Activated T-cell treated with anti-CD3 and anti-CD28 coated beads for 1 hour (primary cell): ENCODE data around the gene NNT.
"Not testable (repeated sequence)": the region's sequence is repeated elsewhere in the genome, so short reads cannot be mapped to it uniquely, and the experiment has no call there.

ENCODE experiments used
- DNase-seq: peaks from one replicate; pipeline ENCODE4 v3.0.0-alpha.2; 2020; ENCODE audit warnings: low read depth

Gene NNT

GRCh38 chr5:43719783-43720182 is 116.8 kb downstream of the NNT start:
- not testable (repeated sequence) for DNase-seq

GRCh38 chr5:43728581-43728980 is 125.6 kb downstream of the NNT start:
- no peak for DNase-seq

GRCh38 chr5:43729846-43730478 is 127.0 kb downstream of the NNT start:
- no peak for DNase-seq

- DNase-seq: no peak
Observed at GRCh38 chr5:43730832-43731342, 127.9 kb downstream of the NNT start.

GRCh38 chr5:43731573-43731972 is 128.6 kb downstream of the NNT start:
- DNase-seq: no peak

GRCh38 chr5:43745923-43746548 is 143.1 kb downstream of the NNT start:
- not testable (repeated sequence) for DNase-seq

GRCh38 chr5:43750809-43751208 is 147.8 kb downstream of the NNT start:
- no peak for DNase-seq

- no peak for DNase-seq
Observed at GRCh38 chr5:43753069-43753468, 150.1 kb downstream of the NNT start.
